GM18520 (cell line): ENCODE data around the gene RER1.

Source experiments
- ATAC-seq: cut with Tn5 transposase; IDR thresholded peaks from one replicate; pipeline ENCODE4 v1.9.1; 2021; ENCODE audit not compliant: unreplicated experiment

RER1 gene, protein sequence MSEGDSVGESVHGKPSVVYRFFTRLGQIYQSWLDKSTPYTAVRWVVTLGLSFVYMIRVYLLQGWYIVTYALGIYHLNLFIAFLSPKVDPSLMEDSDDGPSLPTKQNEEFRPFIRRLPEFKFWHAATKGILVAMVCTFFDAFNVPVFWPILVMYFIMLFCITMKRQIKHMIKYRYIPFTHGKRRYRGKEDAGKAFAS

DNA sequence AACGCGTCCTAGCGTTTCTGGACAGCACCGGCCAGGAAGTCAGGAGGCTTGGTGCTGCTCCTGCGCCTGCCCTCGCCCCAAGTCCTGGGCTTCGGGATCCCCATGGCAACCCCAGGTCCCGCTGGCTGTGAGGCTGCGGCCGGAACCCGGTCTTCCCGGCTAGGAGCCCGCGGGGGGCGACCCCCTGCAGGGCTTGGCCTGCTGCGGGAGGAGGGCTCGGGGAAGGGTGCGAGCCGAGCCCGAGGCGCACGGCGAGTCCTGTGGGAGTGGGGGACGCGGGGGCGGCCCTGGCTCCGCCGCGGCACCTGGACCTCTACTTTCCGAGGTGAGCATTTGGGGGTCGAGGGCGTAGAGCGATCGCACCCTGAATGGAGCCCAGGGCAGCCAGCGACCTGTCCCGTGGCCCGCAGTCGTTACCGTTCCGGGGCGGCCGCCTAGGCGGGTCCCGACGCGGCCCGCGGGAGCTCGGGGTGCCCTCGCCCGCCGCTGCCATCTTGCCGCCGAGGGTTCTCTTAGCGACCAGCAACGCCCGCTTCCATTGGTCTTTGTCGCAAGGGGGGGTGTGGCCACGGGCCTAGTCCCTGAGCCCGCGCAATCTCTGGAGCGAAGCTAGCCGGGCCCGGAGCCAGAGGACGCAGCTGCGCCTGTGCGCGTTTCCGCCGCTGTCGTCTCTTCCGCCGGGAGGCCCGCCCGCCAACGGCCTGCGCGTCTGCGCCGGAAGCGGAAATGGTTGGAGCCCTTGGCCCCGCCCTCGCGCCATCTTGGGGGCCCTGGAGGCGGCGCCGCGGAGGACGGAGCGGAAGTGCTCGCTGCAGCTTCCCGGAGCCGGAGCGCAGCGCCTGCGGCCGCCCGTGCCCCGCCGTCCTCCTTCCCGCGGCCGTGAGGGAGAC is at the start of gene RER1, which contains the start of gene MORN1:
TSS of gene RER1 (plus strand) at position 801 of the 890 bp plus-strand sequence. CDS start 3,950 bp downstream, outside the sequence.
TSS of gene MORN1 (minus strand) at position 514 of the 890 bp plus-strand sequence. CDS start at position 493, 21 bp downstream.
- peak; percentile 88 for ATAC-seq

DNA sequence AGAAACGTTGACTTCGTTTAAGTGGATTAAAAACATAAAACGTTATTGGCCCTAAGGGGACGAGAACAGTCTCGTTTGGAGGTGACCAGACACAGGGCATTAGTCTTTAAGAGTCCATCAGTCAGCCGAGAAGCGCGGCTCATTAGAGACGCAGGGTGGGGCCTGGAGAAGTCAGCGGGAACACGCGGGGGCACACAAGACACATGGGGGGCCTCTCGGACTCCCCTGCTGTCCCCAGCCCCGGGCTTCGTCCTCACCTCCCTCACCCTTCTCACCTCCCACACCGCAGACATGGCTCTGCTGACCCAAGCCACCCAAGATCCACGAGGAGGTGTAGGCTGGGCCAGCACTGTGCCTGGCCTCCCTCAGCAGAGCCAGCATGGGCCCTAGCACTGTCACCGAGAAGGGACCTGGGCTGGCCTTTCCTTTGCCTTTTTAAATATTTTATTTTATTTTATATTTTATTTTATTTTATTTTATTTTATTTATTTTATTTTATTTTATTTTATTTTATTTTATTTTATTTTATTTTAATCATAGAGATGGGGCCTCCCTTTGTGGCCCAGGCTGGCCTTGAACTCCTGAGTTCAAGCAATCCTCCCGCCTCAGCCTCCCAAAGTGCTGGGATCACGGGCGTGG is 49.1 kb upstream of the RER1 start:
- ATAC-seq, result no peak

DNA sequence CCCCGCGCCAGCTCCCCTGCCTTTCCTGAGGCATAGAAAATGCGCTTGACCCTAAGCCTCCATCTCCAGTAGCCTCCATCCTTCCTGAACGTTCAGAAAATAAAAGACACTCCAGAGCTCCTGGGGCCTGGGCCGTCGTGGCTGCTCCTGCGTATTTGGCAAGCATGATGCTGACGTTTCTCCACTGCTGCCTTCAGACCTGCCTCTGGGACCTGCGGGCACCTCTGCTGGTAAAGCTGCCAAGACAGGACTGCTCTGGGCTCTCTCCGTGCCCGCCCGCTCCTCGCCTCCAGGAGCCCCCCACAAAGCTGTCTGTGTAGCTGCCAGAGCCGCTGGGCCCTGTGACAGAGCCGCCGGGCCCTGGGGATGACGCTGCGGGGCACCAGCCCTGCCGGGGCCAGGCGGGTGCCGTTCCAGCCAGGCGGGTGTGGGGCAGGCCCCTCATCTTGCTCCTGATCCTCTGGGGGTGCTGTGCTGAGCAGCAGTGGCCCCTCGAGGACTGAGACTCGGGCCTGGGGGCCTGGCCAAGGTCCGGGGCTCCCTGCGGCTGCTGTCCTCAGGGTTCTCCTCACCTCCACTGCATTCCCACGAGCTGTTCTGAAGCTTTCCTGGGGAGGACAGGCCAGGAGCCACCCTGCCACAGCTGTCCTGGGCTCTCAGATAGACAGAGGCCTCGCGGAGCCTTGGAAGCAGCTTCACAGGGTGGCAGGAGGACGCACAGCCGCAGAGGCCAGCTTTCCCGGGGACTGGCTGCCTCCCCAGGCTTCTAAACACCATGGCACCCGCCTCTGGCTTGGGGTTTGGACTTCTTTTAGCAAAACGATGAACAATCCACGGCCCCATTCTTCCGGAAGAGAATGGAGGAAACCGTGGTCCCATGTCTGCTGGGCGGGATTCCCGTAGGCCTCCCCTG is 48.4 kb upstream of the RER1 start:
- no peak for ATAC-seq

DNA sequence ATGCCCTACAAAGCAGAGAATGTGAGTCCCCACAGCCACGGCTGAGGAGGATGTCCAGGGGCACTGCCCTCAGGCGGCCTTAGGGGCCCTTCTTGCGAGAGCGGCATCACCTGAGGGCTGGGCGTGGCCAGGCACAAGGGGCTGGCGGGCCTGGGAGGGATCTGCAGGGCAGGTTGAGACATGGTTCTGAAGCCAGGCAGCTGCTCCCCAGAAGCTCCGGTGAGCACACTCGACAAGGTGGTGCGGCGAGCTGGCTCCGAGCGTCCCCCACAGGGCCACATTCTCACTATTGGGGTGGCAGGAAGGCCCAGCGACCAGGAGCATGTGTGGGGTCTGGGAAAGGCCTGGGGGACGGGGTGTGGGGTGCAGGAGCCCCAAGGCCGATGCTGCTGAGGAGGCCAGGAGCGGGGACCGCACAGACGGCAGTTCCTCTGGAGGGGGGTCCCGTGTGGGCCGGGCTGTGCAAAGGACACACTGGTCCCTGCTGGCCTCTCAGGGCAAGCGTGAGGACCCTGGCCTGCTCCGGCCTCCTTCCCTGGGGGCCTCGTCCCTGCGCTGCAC is 47.4 kb upstream of the RER1 start:
- no peak for ATAC-seq

DNA sequence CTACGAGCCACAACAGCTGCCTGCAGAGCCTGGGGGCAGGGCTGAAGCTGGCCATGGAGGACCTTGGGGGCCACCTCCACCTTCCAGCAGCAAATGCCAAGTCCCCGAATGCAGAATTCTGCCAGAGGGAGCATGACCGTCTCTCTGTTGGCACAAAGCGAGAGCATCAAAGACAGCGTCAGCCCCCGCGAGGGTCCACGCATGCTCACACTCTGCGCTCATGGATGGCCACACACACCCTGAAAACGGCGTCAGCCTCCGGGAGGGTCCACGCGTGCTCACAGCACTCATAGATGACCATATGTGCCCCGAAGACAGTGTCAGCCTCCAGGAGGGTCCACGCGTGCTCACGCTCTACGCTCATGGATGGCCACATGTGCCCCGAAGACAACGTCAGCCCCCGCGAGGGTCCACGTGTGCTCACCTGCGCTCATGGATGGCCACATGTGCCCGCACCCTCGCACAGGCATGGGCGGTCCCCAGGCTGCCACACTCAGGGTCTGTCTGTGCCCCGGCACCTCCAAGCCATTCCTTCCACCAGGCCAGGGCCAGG is 46.8 kb upstream of the RER1 start:
- ATAC-seq, result no peak

DNA sequence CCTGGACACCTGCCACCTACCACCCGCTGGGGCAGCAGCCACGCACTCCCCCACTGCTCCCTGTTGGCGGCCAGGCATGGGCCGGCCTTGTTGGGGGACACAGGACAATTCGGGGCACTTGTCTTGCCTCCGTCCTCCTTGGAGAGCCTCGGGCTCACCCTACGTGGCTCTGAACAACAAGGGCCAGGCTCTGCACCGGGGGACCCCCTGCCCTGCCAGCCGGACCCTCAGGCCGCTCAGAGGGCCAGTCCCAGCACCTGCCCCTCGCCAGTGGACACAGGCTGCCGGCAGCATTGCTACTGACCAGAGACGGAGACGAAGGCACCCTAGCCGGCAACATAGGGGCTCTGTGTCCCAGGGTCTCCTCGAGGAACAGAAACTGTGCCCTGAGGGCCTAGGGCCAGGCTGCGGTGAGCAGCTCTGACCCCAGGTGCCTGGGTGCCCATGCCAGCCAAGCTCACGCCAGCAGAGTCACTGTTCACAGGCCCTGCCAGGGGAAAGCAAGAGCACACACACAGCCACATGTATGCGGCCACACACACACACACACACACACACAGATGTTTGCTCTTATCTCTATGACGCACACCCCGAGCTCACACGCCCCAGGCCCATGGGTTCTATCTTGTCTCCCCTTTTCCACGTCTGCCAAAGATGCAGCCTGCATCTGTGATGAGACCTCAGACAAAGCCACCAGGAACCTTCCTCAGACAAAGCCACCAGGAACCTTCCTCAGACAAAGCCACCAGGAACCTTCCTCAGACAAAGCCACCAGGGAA is 46.2 kb upstream of the RER1 start:
- ATAC-seq, result no peak

DNA sequence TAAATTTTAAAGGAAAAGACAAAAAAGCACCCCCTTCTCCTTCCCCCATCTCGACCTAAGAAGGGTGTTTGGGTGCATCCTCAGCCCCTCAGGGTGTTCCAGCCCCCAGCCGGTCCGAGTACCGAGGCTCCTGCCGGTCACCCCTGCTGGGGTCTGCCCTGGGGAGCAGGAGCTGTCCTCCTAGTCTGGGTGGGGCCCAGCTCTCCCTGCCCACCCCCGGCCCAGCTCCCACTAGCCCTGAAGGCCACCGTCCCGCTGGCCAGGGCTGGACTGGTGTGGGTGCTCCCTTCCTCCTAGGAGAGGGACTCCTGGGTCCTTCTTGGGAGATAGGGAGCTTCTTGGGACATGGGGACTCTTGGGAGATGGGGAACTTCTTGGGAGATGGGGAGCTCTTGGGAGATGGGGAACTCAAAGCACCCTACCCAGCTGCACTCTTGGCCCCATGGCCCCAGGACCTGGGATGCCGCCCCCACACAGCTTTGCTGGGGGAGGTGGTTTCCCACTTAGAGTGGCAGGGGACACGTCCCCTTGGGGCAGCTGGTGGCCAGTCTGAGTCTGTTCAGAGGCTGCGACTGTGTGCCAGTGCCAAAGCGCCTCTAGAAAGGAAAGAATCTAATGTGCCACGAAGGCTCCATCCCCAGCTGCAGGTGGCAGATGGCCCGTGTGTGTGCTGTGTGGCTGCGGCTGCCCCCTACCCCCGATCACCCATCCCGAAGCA is 44.8 kb upstream of the RER1 start:
- ATAC-seq, result no peak

DNA sequence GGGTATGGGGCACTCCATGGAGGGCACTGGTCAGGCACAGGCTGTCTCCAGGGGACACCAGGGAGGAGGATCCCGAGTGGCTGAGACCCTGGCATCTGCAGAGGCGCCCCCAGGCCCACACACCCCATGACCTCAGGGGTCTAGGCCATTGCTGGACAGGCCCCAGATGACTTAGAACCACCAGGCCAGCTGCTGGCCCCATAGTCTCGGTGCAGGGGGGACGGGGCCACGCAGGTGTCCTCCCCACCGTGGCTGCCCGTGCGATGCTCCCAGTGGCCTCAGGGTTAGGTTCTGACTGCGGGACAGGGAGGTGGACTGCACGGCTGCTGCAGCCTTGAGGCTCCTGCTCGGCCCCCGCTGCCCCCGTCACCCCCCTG is 44.2 kb upstream of the RER1 start:
- ATAC-seq, result no peak

DNA sequence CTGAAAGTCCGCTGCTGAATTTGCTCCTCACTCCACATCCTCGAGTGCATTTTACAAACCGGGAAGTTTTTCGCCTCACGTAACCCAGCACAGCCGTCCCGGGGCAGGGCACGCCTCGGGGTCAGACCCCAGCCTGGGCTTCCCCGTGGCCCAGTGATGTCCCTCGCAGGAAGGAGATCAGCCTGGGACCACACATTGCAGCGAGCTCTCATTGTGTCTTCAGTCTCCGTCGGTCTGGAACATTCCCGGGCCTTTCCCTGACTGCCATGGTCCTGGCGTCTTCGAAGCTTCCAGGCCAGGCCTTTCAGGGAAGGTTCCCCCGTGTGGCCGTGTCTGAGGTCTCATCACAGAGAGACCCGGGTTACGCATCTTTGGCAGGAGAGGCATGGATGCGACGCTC is 43.7 kb upstream of the RER1 start:
- ATAC-seq, result no peak

DNA sequence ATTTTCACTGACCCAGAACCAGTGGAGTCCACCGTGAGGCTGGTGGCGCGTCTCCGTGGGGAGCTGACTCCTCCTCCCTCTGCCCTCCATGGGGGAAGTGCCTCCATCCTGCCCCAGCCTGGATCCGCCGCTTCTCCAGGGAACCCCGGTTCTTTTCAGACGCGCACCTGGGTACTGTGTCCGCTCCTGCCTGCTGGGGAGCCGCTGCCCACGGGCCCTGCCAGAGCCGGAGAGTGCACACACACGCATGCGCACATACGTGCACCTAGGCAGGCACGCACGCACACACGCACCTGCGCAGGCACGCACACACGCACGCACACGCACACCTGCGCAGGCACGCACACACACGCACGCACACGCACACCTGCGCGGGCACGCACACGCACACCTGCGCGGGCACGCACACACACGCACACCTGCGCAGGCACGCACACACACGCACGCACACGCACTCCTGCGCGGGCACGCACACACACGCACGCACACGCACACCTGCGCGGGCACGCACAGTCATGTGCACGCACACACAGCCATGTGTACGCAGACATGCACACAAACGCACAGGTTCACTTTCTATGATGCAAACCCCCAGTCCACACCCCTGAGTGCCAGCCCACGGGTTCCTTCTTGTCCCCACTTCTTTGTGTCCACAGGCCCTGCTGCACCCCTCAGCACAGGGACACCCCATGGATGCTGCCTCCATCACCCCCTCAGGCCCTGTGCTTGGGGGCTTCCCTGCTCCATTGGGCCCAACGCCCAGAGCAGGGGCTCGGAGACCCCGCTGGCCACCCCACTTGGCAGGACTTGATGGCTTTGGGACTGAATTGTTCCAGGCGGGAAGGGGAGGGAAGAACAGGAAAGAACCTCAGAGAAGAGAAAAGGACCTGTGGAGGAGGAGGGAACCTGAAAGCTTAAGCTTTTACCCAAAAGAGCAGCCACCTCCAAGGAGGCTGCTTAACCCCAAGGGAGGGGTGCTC is 43.0 kb upstream of the RER1 start:
- ATAC-seq, result no peak

DNA sequence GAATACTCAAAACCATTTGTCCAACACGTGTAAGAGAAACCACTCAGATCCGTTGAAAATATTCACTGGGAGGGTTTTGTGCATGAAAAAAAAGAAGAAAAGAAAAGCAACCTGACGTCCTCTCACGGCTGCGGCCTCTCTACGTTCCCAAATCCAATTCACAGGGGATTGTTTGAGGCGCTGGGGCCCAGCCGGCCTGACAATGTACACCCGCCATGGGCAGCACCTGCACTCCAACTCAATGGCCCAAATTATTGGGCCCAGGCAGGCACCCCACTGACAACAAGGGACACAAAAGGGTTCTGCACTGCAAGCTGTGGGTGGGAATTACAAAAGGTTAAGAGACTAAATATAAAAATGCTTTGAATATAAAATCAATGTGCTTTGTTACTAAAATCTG is 41.8 kb upstream of the RER1 start:
- no peak for ATAC-seq

DNA sequence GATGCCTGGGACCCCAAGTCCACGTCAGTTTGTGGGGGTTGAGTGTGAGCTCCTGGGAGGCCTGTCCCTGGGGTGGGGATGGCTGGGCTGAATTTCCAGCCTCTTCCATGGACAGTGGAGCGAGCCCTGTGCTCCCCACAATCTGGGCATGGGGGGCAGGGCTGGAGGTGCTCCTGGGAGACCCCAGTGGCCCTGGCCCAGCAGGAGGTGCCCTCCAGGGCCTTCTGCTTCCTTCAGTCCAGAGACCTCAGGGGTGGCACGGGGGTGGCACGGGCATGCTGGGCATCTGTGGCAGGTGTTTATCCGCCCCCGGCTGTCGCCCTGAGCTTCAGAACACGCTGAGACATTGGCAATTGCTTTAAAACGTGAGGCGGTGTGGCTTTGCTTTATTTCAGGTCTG is 41.1 kb upstream of the RER1 start:
- no peak for ATAC-seq

DNA sequence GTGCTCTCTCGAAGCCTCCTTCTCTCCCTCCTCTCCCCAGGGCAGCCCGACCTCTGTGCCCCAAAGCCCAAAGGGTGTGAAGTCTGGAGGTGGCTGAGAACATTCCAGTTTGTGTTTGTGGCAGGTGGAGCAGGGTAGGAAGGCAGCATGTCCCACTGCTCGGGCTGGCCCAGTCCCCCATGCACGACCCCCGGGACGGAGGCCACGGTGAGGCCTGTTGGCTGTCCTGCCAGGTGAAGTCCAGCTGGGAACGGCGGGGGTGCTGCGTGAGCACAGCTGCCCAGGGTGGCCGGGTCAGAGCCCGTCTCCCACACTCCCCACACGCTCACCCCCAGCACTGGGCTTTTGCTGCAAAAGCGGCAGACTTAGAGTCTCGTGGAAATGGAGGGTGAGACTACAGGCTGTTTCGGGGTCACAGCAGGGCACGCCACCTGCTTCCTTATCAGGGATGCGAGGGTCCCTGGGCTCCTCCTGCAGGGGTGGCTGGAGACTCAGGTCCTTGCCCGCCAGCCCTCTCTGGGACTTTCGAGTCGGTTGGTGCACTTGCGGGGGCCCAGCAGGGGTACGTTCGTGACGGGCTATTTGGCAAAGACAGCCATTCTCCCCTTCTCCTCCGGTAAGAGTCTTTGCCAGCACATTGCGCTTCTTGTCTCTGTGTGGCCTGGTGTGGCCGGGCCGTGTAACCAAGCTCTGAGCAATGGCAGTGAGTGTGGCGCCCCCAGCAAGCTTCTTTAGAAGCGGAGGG is 40.6 kb upstream of the RER1 start:
- ATAC-seq, result no peak

DNA sequence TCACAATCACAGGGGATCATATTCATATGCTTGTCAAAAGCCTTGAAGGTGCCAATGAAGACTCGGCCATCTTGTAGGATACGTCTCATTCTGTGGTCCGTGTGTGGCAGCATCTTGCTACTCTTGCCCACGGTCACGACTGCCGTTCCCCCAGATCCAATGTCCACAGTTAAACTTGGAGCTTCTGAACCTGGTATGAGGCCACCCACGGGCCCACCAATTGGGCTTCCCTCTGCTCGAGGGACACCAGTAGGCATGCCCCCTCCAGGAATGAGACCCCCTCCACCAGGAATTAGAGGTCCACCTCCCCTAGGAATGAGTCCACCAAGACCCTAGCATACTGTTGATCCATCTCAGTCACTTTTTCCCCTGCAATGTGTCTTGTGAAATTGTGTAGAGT is 39.9 kb upstream of the RER1 start:
- ATAC-seq, result no peak

DNA sequence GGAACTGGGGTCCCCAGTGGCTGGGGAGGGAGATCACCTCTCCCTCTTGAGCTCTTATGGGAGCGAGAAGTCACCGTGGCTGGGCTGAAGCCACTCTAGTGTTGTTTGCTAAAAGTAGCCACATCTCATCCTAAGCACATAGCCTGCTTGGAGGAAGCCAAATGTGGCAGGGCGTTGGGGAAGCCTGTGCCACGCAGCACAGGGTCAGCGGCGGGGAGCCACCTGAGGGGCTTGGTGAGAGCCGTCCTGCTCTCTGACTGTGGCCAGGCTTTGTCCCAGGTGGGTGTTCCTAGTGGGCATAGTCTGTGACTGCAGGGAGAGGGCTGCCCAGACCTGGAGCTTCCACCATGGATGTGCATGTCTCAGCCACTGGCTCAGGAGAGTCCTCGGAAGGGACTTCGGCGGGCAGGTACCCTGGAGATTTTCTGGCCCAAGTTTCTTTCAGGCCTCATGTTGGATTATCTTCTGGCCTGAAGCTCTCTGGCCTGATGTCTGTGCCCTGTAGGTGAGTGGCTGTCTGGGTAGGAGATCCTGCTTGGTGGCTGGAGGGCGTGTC is 39.2 kb upstream of the RER1 start:
- ATAC-seq, result no peak

DNA sequence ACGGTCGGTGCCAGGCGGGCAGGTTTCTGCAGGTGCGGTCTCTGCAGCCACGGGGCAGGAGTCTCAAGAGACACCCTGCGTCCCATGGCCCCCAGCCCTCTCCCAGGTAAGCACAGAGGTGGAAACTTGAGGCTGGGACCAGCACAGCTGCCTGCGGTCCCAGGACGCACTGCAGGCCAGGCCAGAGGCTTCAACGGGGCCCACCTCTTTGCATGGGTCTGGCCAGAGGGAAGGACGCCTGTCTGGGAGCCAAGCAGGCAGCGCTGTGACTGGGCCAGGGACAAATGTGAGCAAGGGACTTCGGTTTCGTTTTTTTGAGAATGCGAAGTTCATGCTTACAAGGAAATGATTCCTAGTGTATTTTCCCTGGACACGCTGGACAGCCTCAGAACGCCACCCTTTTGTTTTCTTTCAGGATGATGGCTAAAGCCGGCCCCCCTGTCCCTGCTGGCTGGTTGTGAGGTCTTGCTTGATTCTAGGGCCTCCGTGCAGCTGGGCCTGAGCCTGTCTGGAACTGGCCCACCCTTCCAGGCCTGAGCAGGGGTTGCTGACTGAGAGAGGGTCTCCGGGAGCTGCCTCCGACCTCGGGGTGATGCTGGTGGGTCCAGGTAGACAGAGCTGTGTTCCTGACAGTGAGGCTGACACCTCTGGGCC is 38.6 kb upstream of the RER1 start:
- no peak for ATAC-seq
